Mucosa of gallbladder (tissue), 1 donor: ENCODE measurements around the gene TMEM187. TPM values are rescaled to one million over a fixed set of nuclear protein-coding genes. Genes with fewer than 3 reads are reported as not detected.

ENCODE experiments used
- DNase-seq: peaks from one replicate; pipeline ENCODE4 v3.0.0-alpha.2; 2020; ENCODE audit warnings: low spot score
- total RNA-seq: library from RNA; stranded (reverse); gene quantifications from one replicate; pipeline ENCODE4 v1.2.1, GENCODE V29; 2021
- donor health status: DM: no; HTN: no; CAD: no.

The TMEM187 gene
- total RNA-seq, 1 donor from 2014 or later, result 14.4 TPM

- no peak for DNase-seq
Observed at GRCh38 chrX:154019633-154020528, 47.3 kb downstream of the TMEM187 start, which contains the start of gene IRAK1. Gene IRAK1, minus strand, starts transcription at chrX:154019902. Its CDS starts 90 bp downstream, at chrX:154019812.

DNA sequence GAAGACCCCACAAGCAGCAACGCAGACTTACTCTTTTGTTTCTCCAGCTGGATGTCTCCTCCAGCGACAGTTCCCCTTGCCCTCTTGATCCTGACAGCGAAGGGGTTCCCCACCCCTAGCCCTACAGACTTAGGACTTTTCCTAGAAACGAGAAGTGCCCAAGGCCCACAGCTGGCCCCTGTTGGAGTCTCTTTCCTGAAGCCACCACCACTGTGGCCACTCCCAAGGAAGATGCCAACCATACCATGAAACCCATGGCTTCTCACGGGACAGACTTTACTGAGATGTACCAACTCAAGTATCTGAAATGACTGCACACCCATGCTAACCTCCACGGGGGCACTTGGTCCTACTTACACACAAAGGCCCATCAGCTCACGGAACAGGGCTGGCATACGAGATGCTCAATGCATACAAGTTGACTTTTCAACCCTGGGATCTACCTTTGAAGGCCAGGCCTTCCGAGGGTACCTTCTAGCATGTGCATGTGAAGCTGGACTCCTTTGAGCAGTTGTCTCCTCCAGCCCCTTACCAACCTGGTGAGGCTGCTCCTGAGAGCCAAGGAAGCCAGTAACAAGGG, 48.1 kb downstream of the TMEM187 start:
- DNase-seq, result no peak

- DNase-seq, result no peak
Observed at GRCh38 chrX:154021131-154021611, 48.6 kb downstream of the TMEM187 start.

GRCh38 chrX:154022108-154022507, 49.6 kb downstream of the TMEM187 start:
- no peak for DNase-seq

DNA sequence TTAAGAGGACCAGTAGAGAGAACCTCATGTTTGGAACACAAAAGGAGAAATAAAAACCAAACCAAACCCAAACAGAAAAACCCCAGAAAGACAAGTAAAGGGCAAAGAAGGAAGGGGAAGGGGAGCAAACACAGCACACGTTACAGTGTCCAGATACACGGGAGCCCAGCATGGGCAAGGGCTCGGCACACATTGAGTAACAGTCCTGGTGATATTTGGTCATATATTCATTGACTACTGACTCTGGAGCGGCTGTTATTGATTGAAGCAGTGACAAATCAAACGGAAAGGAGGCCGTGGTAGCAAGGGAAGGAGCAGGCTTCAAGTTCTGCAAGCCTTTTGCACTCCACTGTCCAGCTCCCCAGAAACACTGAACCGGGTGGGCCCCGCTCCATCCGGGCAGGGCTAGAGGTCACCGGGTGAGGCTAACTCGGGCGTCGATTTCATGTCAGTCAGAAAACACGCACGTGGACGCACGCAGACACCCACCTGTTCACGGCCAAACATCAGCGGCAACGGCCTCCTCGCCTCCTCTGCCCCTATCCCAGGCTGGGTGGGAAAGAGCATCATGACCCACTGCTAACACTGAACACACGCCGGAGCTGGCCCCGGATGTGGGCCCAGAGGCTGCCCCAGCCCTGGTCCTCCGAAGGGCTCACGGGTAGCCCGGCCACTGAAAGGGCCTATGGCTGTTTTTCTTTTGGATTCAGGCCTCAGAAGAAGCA, 50.9 kb downstream of the TMEM187 start:
- DNase-seq, result no peak

- no peak for DNase-seq
Observed at GRCh38 chrX:154024271-154024670, 51.7 kb downstream of the TMEM187 start.

DNA sequence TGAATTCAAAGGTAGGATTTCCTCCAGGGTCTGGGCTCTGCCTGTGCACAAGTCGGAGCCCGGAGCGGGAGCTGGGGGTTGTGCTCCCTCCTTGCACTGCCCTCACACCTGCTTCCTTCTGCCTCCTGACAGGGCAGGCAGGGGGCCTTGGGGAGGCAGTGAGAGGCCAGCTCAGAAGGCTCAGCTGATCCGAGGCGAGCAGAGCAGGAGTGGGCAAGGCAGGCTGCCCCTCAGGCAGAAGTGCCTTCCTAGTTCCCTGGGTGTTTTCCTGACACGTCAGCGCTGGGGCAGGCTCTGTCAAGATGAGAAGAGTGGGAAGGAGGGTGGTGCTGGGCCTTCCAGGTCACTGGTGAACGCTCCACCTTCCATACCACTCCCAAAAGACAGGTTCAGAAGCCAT, 52.7 kb downstream of the TMEM187 start:
- no peak for DNase-seq

DNA sequence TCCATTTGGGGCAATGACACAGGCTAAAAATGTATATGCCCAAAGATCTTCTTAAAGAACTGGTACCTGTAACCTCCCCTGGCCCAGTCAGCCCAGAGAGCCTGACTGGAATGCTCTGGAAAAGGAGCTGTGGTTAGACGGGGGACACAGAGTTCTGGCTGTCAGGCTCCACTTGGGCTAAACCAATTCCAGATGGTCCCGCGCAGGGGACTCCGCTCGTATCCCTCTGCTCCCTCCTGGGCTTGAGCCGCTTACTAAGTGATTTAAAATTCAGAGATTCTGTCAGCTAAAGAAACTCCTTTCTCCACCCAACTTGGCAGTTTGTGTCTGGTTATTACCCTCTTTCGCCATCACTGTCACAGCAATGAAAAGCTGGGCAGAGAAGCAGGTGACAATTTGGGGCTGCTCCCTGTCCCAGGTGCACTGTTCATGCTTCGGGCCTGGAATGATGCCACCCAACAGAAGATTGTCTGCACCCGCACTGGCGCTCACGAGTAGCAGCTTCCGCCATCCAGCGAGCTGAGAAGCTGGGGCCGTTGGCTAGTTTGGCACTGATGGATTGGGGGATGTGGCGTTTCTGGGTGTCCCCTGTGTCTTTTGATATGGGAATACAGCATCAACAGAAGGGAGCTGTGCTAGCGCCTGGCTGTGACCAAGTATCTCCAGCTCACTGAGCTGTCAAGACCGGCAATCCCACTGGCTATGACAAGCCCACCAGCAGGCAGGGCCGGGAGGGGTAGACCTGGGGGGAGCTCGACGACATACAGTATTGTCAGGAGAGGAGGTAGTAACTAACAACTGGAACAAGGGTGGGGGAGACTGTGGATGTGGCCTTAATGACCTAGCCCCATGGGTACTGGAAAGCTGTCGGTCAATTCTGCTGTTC, 53.8 kb downstream of the TMEM187 start:
- no peak for DNase-seq

DNA sequence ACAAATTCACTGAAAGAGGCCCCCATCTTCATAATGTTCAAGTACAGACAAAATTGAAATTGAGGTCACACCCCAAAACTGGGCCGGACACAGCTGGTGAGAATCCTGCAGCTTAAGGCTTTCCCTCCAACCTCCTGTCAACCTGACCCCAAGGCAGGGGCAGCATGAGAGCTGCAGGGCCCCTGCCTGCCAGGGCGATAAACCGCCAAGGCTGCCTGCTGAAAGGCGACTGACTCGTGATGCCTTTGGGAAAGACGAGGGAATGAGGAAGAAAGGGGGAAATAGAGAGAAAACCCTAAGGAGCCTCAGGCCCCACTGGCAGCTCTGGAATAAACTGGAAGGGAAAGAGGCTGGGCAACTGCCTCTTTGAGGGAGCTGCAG, 54.5 kb downstream of the TMEM187 start:
- no peak for DNase-seq

- no peak for DNase-seq
Observed at GRCh38 chrX:154027986-154028385, 55.4 kb downstream of the TMEM187 start.

- DNase-seq, result no peak
Observed at GRCh38 chrX:154028502-154029184, 56.1 kb downstream of the TMEM187 start.

DNA sequence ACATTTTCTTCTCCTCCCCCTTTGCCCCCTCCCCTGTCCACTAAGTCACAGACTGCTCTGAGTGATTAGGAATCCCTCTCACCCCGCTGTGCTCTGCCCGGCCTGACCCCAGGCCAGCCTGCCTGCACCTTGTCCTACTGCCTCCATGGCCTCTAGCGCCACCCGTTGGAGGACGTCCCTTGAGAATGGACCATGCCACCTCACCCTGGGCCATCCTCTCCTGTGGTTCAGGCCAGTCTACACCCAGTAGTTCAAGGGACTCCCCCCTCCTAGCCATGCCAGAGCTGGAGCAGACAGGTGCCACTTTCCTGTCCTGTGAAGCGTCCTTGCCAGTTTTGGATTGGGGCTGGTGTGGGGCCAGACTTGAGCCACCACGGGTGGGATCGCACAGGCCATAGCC, 56.9 kb downstream of the TMEM187 start:
- no peak for DNase-seq

GRCh38 chrX:154030266-154030665, 57.7 kb downstream of the TMEM187 start:
- DNase-seq, result no peak

GRCh38 chrX:154030715-154031305, 58.3 kb downstream of the TMEM187 start:
- DNase-seq, result no peak

GRCh38 chrX:154032160-154032559, 59.6 kb downstream of the TMEM187 start:
- DNase-seq, result no peak

- no peak for DNase-seq
Observed at GRCh38 chrX:154032653-154033052, 60.1 kb downstream of the TMEM187 start.
